GM10266 (cell line): ENCODE data around the gene ATP6V1B1.

ENCODE experiments used
- DNase-seq: peaks from one replicate; pipeline ENCODE4 v3.0.0; 2012; ENCODE audit errors: extremely low spot score
- CTCF ChIP-seq: IDR thresholded peaks from 2 replicates; pipeline ENCODE4 v1.5.1; 2012; ENCODE audit warnings: mild to moderate bottlenecking, low read depth; ENCODE audit not compliant: control insufficient read depth, insufficient read depth; ENCODE audit errors: missing control alignments

Gene ATP6V1B1

GRCh38 chr2:70906439-70907005, 29.2 kb upstream of the ATP6V1B1 start:
- no peak for TF ChIP-seq CTCF
- DNase-seq: no peak

- no peak for TF ChIP-seq CTCF
- DNase-seq: no peak
Observed at GRCh38 chr2:70907130-70908057, 28.3 kb upstream of the ATP6V1B1 start.

DNA sequence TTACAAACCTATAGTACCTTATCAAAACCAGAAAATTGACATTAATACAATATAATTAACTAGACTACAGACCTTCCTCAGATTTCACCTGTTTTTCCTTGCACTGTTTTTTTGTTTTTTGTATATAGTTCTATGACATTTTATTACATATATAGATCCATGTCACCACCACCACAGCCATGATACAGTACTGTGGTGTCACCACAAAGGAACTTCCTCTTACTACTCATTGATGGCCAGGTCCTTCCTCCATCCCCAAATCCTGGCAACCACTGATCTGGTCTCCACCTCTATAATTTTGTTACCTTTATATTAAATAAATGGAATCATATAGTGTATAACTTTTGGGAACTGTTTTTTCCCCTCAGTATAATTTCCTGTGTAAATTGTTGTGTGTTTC, 19.4 kb upstream of the ATP6V1B1 start:
- TF ChIP-seq CTCF: no peak
- no peak for DNase-seq

GRCh38 chr2:70918016-70918415, 17.7 kb upstream of the ATP6V1B1 start:
- no peak for TF ChIP-seq CTCF
- DNase-seq: no peak

DNA sequence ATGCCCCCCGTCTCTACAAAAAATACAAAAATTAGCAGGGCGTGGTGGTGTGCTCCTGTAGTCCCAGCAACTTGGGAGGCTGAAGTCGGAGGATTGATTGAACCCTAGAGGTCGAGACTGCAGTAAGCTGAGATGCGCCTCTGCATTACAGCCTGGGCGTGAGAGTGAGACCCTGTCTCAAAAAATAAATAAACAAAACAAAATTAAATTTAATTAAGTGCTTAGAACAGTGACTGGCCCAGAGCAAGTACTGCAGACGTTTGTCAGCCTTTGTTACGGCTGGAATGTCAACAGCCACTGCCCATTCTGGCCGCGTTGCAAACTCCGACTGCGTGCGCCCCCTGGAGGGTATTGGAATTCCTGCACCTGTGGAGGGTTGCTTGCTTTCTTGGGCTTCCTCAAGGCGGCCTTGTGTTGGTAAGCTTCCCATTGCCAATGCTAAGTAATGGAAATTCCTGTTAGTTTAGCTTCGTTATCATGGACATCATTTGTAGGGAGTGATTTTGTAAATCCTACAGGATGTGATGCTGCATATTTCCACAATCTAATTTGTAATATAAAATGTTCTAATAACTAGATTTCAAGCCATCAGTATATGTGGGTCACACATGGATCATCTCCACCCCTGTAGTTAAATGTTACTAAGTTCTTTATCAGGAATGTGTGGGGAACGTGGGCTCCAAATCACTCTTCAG, 15.9 kb upstream of the ATP6V1B1 start:
- peak; percentile 88 for TF ChIP-seq CTCF
- DNase-seq: peak; percentile 72

- DNase-seq: no peak
- TF ChIP-seq CTCF: no peak
Observed at GRCh38 chr2:70920367-70920715, 15.4 kb upstream of the ATP6V1B1 start.
